CD4-positive, alpha-beta T cell treated with Interleukin-4 for 1 hour (primary cell): ENCODE measurements around the gene MLKL.
"Not testable (repeated sequence)": the region's sequence is repeated elsewhere in the genome, so short reads cannot be mapped to it uniquely, and the experiment has no call there.

ENCODE experiments used
- DNase-seq, 2 donors: peaks; one replicate each; pipeline ENCODE4 v3.0.0-alpha.2; 2020 to 2022

MLKL gene

GRCh38 chr16:74695450-74696422, 4.9 kb downstream of the MLKL start:
- DNase-seq = peak; percentile 82 to 85

- DNase-seq = no peak
Observed at GRCh38 chr16:74691093-74691855, 9.4 kb downstream of the MLKL start.

GRCh38 chr16:74682556-74682955, 18.1 kb downstream of the MLKL start:
- DNase-seq = no peak

- no peak for DNase-seq
Observed at GRCh38 chr16:74680681-74681080, 20.0 kb downstream of the MLKL start.

DNA sequence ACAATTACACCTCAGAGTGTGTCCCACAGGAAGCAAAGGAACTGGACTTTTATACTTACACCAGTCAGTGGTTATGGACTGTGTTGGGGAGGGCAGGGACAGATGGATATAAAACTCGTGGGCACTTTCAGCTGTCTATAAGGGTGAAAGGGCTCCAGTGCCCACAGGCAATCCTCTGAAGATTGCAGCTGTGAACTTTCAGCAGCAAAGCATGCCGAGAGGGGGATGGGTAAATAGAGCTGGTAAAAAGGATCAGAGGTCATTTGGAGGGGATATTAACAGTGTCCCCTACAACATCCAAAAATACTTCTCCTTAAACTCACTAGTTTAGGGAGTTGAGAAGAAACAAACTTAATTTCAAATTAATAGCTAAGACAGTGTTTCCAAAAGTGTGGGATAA, 20.7 kb downstream of the MLKL start:
- DNase-seq = no peak

DNA sequence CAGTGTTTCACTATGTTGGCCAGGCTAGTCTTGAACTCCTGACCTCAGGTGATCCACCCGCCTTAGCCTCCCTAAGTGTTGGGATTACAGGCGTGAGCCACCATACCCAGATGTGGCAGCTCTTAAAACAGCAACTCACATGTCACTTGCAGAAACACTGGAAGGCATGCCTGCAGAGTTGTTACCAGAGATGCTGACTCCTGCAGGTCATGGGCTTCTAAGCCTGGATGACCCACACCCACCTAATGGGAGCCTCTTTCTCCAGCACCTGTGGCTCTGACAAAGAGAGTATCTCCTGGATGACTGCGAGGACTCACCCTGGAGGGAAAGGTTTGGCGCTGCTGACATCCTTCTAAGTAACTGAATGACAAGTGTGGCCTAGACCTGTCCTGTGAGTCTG, 22.8 kb downstream of the MLKL start:
- DNase-seq = no peak

GRCh38 chr16:74673876-74674275, 26.8 kb downstream of the MLKL start:
- no peak for DNase-seq

- DNase-seq = not testable (repeated sequence)
Observed at GRCh38 chr16:74668877-74669276, 31.8 kb downstream of the MLKL start.

DNA sequence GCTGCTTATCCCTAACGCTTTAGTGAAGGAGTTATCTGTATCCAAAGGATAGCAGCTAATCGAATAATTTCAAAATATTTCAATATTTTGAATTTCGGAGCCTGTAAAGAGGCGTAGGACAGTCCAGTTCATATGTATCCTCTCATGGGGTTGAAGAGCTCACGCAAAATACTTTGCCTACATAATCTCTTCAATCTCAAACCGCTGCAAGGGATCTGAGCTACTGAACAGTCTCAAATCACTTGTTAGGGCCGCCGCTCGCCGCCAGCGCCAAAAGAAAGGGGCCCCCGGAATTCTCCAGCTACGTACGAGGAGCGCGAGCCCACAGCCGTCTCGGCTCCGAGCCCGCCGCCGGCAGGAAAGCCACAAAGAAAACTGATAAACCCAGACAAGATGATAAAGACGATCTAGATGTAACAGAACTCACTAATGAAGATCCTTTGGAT, 33.4 kb downstream of the MLKL start:
- DNase-seq = peak in 1 of 2 donors; percentile 17

GRCh38 chr16:74666425-74667254, 34.0 kb downstream of the MLKL start, which contains the start of gene RFWD3:
RFWD3 (minus strand) TSS chr16:74666877; CDS start chr16:74661449, 5,428 bp downstream.
- DNase-seq = peak; percentile 99

GRCh38 chr16:74666010-74666421, 34.6 kb downstream of the MLKL start:
- no peak for DNase-seq

- no peak for DNase-seq
Observed at GRCh38 chr16:74661064-74661463, 39.6 kb downstream of the MLKL start.

GRCh38 chr16:74660383-74660782, 40.3 kb downstream of the MLKL start:
- DNase-seq = no peak

- DNase-seq = no peak
Observed at GRCh38 chr16:74659041-74659440, 41.6 kb downstream of the MLKL start.

DNA sequence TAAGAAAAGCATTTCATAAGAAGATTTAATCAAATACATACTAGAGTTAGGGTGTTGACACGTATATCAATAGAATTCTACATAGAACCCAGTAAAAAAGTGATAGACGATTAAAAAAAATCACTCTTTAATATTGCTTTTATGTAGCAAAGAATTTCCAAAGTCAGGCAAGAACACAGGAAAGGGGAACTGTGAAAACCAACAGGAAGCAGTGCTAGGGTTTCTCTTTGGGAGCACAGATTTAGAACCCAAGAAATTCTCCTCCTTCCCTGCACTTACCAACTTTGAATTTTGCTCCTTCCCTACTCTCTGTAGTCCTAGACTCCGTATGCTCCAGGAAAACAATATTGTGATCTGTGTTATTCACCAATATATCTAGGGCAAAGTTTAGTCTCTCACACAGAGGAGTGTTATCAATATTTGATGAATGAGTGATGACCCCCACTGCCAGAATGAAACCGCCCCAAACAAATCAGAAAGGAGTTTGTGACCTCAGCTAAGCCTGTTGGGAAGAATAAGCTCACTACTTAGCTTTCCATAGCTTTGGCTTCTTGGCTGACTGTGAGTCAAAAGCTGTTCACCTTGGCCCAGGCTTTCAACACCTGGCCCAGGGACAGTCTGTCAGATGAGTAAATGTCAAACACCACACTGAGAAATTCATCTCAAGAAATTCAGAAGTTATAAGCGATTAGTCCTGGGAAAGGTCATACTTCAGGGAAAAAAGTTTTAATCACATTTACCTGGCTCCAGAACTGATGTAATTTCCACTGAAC, 42.6 kb downstream of the MLKL start:
- DNase-seq = no peak

GRCh38 chr16:74654536-74655050, 46.1 kb downstream of the MLKL start:
- no peak for DNase-seq

GRCh38 chr16:74652883-74653282, 47.8 kb downstream of the MLKL start:
- not testable (repeated sequence) for DNase-seq

GRCh38 chr16:74652249-74652648, 48.4 kb downstream of the MLKL start:
- DNase-seq = no peak

GRCh38 chr16:74651841-74652240, 48.8 kb downstream of the MLKL start:
- DNase-seq = no peak

GRCh38 chr16:74650966-74651567, 49.6 kb downstream of the MLKL start:
- DNase-seq = peak in 1 of 2 donors; percentile 11

- DNase-seq = no peak
Observed at GRCh38 chr16:74649839-74650504, 50.7 kb downstream of the MLKL start.
